Vagina (tissue), 2 donors: ENCODE data around the gene BRAP.

Experiments used
- POLR2A ChIP-seq, 2 donors: fragments of 450-650 bp; IDR thresholded peaks; one replicate each; pipeline ENCODE4 v1.6.1; 2017; ENCODE audit warnings: antibody characterized with exemption in 2 of 2, mild to moderate bottlenecking in 2 of 2, moderate library complexity in 2 of 2
- POLR2AphosphoS5 ChIP-seq, 2 donors: sonication (generic); formaldehyde crosslinking; IDR thresholded peaks; one replicate each; pipeline ENCODE4 v1.9.0; 2017; ENCODE audit warnings: antibody characterized with exemption in 2 of 2, mild to moderate bottlenecking in 2 of 2, low read depth in 1 of 2; ENCODE audit not compliant: insufficient read depth in 1 of 2

DNA sequence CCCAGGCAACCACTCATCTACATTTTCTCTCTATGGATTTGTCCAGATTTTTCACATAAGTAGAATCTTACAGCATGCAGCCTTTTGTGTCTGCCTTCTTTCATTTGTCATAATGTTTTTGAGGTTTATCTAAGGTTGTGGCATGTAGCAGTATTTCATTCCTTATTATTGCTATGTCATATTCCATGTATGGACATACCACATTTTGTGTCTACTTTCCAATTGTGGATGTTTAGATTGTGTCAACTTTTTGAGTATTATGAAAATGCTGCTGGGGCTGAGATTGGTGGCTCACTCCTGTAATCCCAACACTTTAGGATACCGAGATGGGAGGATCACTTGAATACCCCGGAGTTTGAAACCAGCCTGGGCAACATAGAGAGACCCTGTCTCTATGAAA, 83.4 kb downstream of the BRAP start:
- TF ChIP-seq POLR2AphosphoS5 (IDR thresholded peaks at IDR 0.05; ENCODE audit: insufficient read depth in 1 of 2, low read depth in 1 of 2) (no peak), POLR2A (IDR thresholded peaks at IDR 0.05) (no peak)
